Stimulated activated CD8-positive, alpha-beta memory T cell treated with anti-CD3 and anti-CD28 coated beads, Interleukin-15, amount 100 ng/mL, for 1 hour (primary cell): ENCODE data around the gene COL27A1.

ENCODE experiments used
- DNase-seq: peaks from one replicate; pipeline ENCODE4 v3.0.0-alpha.2; 2020; ENCODE audit warnings: low read depth

The COL27A1 gene

GRCh38 chr9:114272739-114273431 is 117.5 kb downstream of the COL27A1 start:
- DNase-seq = no peak

GRCh38 chr9:114273461-114273881 is 118.1 kb downstream of the COL27A1 start:
- no peak for DNase-seq

- DNase-seq = no peak
Measured at GRCh38 chr9:114274217-114274616, 118.9 kb downstream of the COL27A1 start.

- no peak for DNase-seq
Measured at GRCh38 chr9:114275246-114276004, 120.1 kb downstream of the COL27A1 start.

- no peak for DNase-seq
Measured at GRCh38 chr9:114276908-114277821, 121.8 kb downstream of the COL27A1 start.

- DNase-seq = no peak
Measured at GRCh38 chr9:114278356-114278755, 123.0 kb downstream of the COL27A1 start.

- DNase-seq = no peak
Measured at GRCh38 chr9:114278881-114279570, 123.7 kb downstream of the COL27A1 start.

- DNase-seq = no peak
Measured at GRCh38 chr9:114279693-114280092, 124.4 kb downstream of the COL27A1 start.

GRCh38 chr9:114280636-114281472 is 125.5 kb downstream of the COL27A1 start:
- no peak for DNase-seq

- DNase-seq = no peak
Measured at GRCh38 chr9:114281473-114282103, 126.3 kb downstream of the COL27A1 start.

GRCh38 chr9:114282104-114282485 is 126.8 kb downstream of the COL27A1 start:
- no peak for DNase-seq

- no peak for DNase-seq
Measured at GRCh38 chr9:114282507-114282906, 127.2 kb downstream of the COL27A1 start.

- DNase-seq = no peak
Measured at GRCh38 chr9:114282926-114283325, 127.6 kb downstream of the COL27A1 start.

GRCh38 chr9:114283551-114284111 is 128.3 kb downstream of the COL27A1 start:
- DNase-seq = no peak

GRCh38 chr9:114284316-114285060 is 129.2 kb downstream of the COL27A1 start:
- DNase-seq = no peak

- DNase-seq = no peak
Measured at GRCh38 chr9:114285166-114285867, 130.0 kb downstream of the COL27A1 start.

GRCh38 chr9:114286146-114286679 is 130.9 kb downstream of the COL27A1 start:
- DNase-seq = no peak

- no peak for DNase-seq
Measured at GRCh38 chr9:114287001-114287762, 131.8 kb downstream of the COL27A1 start.
